HG02678 (cell line): ENCODE measurements around the gene LMAN1L.

Source experiments
- ATAC-seq: cut with Tn5 transposase; IDR thresholded peaks from one replicate; pipeline ENCODE4 v1.9.1; 2021; ENCODE audit warnings: mild to moderate bottlenecking, moderate library complexity; ENCODE audit not compliant: unreplicated experiment

Gene LMAN1L

GRCh38 chr15:74854453-74855022 lies 41.9 kb downstream of the LMAN1L start:
- no peak for ATAC-seq

GRCh38 chr15:74855857-74856256 lies 43.2 kb downstream of the LMAN1L start:
- no peak for ATAC-seq

- no peak for ATAC-seq
Measured at GRCh38 chr15:74856537-74856936, 43.9 kb downstream of the LMAN1L start.

GRCh38 chr15:74857082-74857655 lies 44.5 kb downstream of the LMAN1L start:
- peak; percentile 76 for ATAC-seq

GRCh38 chr15:74857671-74858368 lies 45.2 kb downstream of the LMAN1L start:
- no peak for ATAC-seq

GRCh38 chr15:74858369-74858740 lies 45.7 kb downstream of the LMAN1L start:
- no peak for ATAC-seq

GRCh38 chr15:74863239-74864056 lies 50.8 kb downstream of the LMAN1L start:
- no peak for ATAC-seq

- no peak for ATAC-seq
Measured at GRCh38 chr15:74864296-74864695, 51.7 kb downstream of the LMAN1L start.

- ATAC-seq, result no peak
Measured at GRCh38 chr15:74865316-74865715, 52.7 kb downstream of the LMAN1L start.

GRCh38 chr15:74866090-74866489 lies 53.5 kb downstream of the LMAN1L start:
- ATAC-seq, result no peak

GRCh38 chr15:74867466-74868038 lies 54.9 kb downstream of the LMAN1L start:
- no peak for ATAC-seq

- no peak for ATAC-seq
Measured at GRCh38 chr15:74868059-74868458, 55.4 kb downstream of the LMAN1L start.

GRCh38 chr15:74869372-74869725 lies 56.7 kb downstream of the LMAN1L start:
- no peak for ATAC-seq

GRCh38 chr15:74869726-74870407 lies 57.2 kb downstream of the LMAN1L start:
- peak; percentile 44 for ATAC-seq

GRCh38 chr15:74870436-74871215 lies 58.0 kb downstream of the LMAN1L start:
- no peak for ATAC-seq

GRCh38 chr15:74872702-74873035 lies 60.0 kb downstream of the LMAN1L start:
- ATAC-seq, result no peak

- ATAC-seq, result peak; percentile 81
Measured at GRCh38 chr15:74873036-74873755, 60.6 kb downstream of the LMAN1L start, which contains the start of gene SCAMP2. Gene SCAMP2 (minus strand): TSS chr15:74873365. CDS start chr15:74873255, 110 bp downstream.

- ATAC-seq, result no peak
Measured at GRCh38 chr15:74873756-74874424, 61.3 kb downstream of the LMAN1L start.
